A549 treated with AZD2906 at 1 μM for 4 hours (cell line): Measurements from ENCODE around the gene RBM4. TPM values are rescaled to one million over a fixed set of nuclear protein-coding genes. Genes with fewer than 3 reads are reported as not detected.

Experiments
- total RNA-seq: library from RNA; stranded (reverse); fragments of 200-300 nt; extraction: Qiagen RNA extraction; gene quantifications from 5 replicates; pipeline ENCODE4 v1.2.3, GENCODE V29; 2022

Gene RBM4, protein sequence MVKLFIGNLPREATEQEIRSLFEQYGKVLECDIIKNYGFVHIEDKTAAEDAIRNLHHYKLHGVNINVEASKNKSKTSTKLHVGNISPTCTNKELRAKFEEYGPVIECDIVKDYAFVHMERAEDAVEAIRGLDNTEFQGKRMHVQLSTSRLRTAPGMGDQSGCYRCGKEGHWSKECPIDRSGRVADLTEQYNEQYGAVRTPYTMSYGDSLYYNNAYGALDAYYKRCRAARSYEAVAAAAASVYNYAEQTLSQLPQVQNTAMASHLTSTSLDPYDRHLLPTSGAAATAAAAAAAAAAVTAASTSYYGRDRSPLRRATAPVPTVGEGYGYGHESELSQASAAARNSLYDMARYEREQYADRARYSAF
- 127 to 149 TPM (median 132 TPM) in 5 replicates for total RNA-seq

DNA sequence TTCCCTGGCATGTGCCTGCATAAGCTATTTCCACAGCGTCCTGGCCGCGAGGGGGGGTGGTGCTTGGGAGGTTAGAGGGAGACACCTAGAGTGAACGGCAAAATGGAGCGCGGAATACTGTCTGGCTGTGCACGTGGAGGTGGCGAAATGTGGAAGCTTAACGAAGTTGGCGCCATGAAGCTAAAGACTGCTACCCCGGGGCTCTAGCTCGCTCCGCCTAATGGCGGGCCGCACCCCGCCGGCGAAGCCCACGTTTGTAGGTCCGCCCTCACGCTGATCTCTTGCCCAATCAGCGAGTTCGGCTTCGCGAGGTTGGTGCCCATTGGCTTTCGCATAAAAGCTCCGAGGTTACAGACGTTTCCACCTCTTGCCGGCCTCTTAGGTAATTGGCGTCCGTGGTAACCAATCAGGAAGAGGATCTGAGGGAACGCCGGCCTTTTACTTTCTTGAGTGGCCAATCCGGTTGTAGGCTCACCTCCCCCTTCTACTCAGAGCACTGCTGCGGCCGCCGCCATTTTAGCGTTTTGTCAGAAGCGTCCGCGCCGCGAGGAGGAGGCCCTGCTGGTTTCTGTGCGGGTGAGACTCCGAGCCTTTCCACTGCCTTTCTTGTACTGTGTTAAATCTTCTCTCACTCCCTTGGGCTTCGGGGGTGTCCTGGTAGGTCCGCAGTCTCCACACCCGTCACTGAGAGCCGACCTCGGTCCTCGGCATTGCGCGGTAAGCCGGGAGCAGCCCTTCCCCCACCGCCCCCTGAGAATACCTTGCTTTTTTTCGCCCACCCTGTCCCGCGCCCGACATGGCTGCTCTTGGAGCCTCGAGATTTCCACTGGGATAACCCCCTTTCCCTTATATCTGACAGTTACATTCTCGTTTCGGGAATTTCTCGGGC, at the start of gene RBM4:
Gene RBM4 (plus strand): TSS at position 527 of the 889 bp plus-strand sequence. CDS start 1,009 bp downstream, outside the sequence.

DNA sequence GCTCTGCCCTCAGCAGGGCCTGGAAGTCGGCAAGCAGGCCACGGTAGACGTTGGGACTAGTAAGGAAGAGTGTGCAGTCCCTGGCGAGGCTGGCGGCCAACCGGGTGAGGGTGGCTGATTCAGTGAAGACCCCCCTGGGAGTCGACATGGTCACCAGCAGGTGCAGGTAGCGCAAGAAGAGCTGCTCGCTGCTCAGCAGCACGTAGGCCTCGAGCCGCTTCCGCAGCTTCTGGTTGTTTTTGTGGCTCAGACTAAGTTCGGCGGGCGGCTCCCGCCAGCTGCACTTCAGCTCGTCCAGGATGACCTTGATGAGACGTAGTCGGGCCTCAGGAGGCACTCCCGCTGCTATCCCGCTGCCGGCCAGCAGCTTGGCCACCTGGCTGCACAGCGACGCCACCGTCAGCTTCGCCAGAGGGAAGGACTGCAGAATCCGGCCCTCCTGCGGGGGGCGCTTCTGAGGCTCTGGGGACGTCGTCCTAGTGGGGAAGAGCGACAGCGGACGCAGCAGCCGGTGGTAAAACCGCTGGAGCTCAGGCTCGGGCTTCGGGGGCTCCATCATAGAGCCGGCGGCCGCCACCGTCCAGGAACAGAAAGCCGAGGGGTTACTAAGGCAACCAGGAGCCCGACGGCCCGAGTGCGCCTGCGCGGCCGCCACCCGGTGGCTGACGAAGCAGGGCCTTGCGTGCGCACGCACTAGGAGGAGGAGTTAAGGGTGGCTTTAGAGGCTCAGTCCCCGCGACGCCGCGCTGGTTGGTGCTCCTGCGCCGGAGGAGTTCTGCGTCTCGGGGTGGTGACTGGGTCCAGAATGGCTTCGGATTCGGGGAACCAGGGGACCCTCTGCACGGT, 45.8 kb upstream of the RBM4 start, which contains the start of the genes CCDC87 and CCS:
Gene CCDC87 (minus strand): TSS at position 607 of the 846 bp plus-strand sequence. CDS start 48 bp downstream, at position 559.
Gene CCS (plus strand): TSS at position 729 of the 846 bp plus-strand sequence. CDS start 77 bp downstream, at position 806.

DNA sequence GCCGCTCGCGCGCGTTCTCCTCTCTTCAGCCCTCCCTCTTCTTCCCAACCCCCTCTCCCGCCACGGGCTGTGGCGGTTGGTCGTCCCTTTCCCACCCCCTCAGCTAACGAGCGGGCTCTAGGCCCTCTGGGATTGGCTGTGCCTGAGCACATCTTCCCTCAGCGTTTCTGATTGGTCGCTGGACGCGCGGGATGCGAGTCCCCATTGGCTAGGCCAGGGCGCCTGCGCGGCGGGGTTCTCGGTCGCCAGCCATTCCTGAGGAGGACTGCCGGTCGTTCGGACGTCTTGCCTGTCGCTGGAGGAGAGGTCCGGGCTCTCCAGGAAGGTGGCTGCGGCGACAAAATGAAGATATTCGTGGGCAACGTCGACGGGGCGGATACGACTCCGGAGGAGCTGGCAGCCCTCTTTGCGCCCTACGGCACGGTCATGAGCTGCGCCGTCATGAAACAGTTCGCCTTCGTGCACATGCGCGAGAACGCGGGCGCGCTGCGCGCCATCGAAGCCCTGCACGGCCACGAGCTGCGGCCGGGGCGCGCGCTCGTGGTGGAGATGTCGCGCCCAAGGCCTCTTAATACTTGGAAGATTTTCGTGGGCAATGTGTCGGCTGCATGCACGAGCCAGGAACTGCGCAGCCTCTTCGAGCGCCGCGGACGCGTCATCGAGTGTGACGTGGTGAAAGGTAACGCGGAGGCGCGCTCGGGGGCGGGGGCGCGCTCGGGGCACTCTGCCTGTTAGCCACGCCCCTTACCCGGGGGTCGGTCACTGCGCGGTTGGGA, 21.9 kb upstream of the RBM4 start, which contains the start of gene RBM14:
Gene RBM14 (plus strand): TSS at position 252 of the 776 bp plus-strand sequence. CDS start 91 bp downstream, at position 343.

DNA sequence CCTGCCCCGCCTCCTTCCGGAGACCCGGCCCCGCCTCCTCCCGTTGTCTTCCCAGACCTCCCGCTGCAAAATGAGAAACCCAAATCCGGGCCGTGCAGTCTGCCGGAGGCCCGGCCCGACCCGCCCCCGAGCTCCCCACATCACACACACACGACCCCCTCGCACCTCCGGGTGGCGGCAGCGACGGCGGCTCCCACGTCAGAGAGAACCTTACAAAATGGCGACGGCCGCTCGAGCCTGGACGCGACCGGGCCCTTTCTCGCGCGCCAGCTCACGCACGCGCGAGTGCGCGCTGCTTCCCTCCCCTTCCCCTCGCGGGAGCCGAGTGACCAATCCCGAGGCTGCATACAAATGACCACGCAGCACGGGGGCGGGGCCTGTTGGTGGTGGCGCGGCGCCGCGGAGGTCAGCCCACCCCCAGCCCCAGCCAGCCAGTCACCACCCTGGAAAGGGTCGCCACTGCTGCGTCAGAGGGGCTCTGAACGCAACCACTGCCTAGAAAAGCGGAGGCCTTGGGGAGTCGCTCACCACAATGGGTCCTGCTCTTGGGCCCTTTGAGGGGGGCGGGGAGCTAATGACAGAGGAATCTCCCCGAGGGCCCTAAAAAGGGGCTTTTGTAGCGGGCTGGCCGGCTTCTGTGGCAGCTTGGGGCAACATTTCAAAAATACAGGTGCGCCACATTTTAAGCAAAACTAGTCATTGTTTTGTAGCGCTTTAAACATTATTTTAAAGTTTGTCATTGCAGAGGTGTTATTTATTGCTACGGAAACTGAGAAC, 39.3 kb downstream of the RBM4 start, which contains the start of gene RBM4B:
Gene RBM4B (minus strand): TSS at position 289 of the 777 bp plus-strand sequence. CDS start 808 bp downstream, outside the sequence.

Other genes with a start within 250 kb of the RBM4 start
- not detected in 5 replicates for gene NPAS4, start 217.7 kb upstream of the RBM4 start, total RNA-seq
- 92.8 to 117 TPM (median 112 TPM) in 5 replicates for gene MRPL11, start 199.9 kb upstream of the RBM4 start, total RNA-seq
- 3.4 to 5.2 TPM (median 4.6 TPM) in 5 replicates for gene PELI3, start 171.8 kb upstream of the RBM4 start, total RNA-seq
- 51.8 to 63.1 TPM (median 54.0 TPM) in 5 replicates for gene DPP3, start 158.3 kb upstream of the RBM4 start, total RNA-seq
- gene BBS1, start 128.1 kb upstream of the RBM4 start, total RNA-seq = 8.9 to 10.5 TPM (median 9.4 TPM) in 5 replicates
- gene ZDHHC24, start 92.7 kb upstream of the RBM4 start, total RNA-seq = 7.0 to 14.5 TPM (median 13.6 TPM) in 5 replicates
- gene ACTN3, start 91.8 kb upstream of the RBM4 start, total RNA-seq = 0.02 to 0.10 TPM (median 0.09 TPM) in 4 of 5 replicates, not detected in the other
- gene CTSF, start 70.1 kb upstream of the RBM4 start, total RNA-seq = 31.7 to 39.8 TPM (median 33.7 TPM) in 5 replicates
- 0.34 to 0.58 TPM (median 0.49 TPM) in 5 replicates for gene CCDC87, start 45.6 kb upstream of the RBM4 start, total RNA-seq
- 23.6 to 30.6 TPM (median 27.5 TPM) in 5 replicates for gene CCS, start 45.5 kb upstream of the RBM4 start, total RNA-seq
- gene RBM14, start 22.1 kb upstream of the RBM4 start, total RNA-seq = 57.5 to 80.4 TPM (median 64.7 TPM) in 5 replicates
- gene RBM4B, start 39.2 kb downstream of the RBM4 start, total RNA-seq = 17.2 to 20.5 TPM (median 19.0 TPM) in 5 replicates
- gene SPTBN2, start 90.5 kb downstream of the RBM4 start, total RNA-seq = 8.0 to 11.4 TPM (median 8.7 TPM) in 5 replicates
- gene RCE1, start 204.7 kb downstream of the RBM4 start, total RNA-seq = 36.7 to 54.9 TPM (median 53.9 TPM) in 5 replicates
- gene LRFN4, start 218.4 kb downstream of the RBM4 start, total RNA-seq = 87.5 to 118 TPM (median 111 TPM) in 5 replicates